SJSA1 (cell line): Measurements from ENCODE around the gene ZMYND15. TPM values are rescaled to one million over a fixed set of nuclear protein-coding genes. Genes with fewer than 3 reads are reported as not detected.
A peak's percentile ranks its signal among the peaks of the same experiment; 100 is the strongest.

Experiments used
- DNase-seq, 2 experiments: peaks; one replicate each; pipeline ENCODE4 v3.0.0-alpha.2; 2015 to 2020; ENCODE audit warnings: low spot score in 2 of 2, low read depth in 1 of 2
- H3K27ac ChIP-seq: fragments of 250-450 bp; sonication (Bioruptor Pico); 2 replicates; pipeline ENCODE4 v1.5.1; 2020; ENCODE audit warnings: mild to moderate bottlenecking, moderate library complexity
- H3K27me3 ChIP-seq: fragments of 250-450 bp; sonication (Bioruptor Pico); replicated peaks from 2 replicates; pipeline ENCODE4 v1.5.1; 2020; ENCODE audit warnings: mild to moderate bottlenecking, moderate library complexity
- H3K36me3 ChIP-seq: fragments of 250-450 bp; sonication (Bioruptor Pico); 2 replicates; pipeline ENCODE4 v1.5.1; 2020; ENCODE audit warnings: mild to moderate bottlenecking
- H3K4me1 ChIP-seq: fragments of 250-450 bp; sonication (Bioruptor Pico); replicated peaks from 2 replicates; pipeline ENCODE4 v1.6.1; 2021; ENCODE audit warnings: mild to moderate bottlenecking
- H3K4me3 ChIP-seq: fragments of 250-450 bp; sonication (Bioruptor Pico); 2 replicates; pipeline ENCODE4 v1.5.1; 2020; ENCODE audit warnings: mild to moderate bottlenecking
- H3K9me3 ChIP-seq: fragments of 250-450 bp; sonication (Bioruptor Pico); replicated peaks from 2 replicates; pipeline ENCODE4 v1.5.1; 2020; ENCODE audit warnings: mild to moderate bottlenecking
- total RNA-seq: library from RNA; depleted of rRNA; stranded (reverse); fragments of >200 nt; shearing (Covaris generic); gene quantifications from 2 replicates; pipeline ENCODE4 v1.2.3, GENCODE V29; 2014; rRNA removed

Gene ZMYND15
- total RNA-seq, 1 experiment from 2014 or later = not detected

- Histone ChIP-seq H3K36me3 (no peaks in the 10 kb centered on the region), H3K27ac (peak overlapping the region; percentile 63), H3K4me3 (peak overlapping the region; percentile 59), H3K27me3 (no peaks in the 10 kb centered on the region), H3K9me3 (no peaks in the 10 kb centered on the region; the same call in 1 of the 2 replicates), H3K4me1 (peaks cover 12% of the 10 kb centered on the region)
- DNase-seq = no peak
Measured at GRCh38 chr17:4789701-4789950, 50.0 kb downstream of the ZMYND15 start.

GRCh38 chr17:4789951-4790704, 50.5 kb downstream of the ZMYND15 start:
- Histone ChIP-seq H3K4me3 (peak overlapping the region; percentile 59), H3K27ac (peak overlapping the region; percentile 63), H3K36me3 (no peaks in the 10 kb centered on the region), H3K4me1 (peaks cover 12% of the 10 kb centered on the region), H3K9me3 (no peaks in the 10 kb centered on the region; the same call in 1 of the 2 replicates), H3K27me3 (no peaks in the 10 kb centered on the region)
- DNase-seq = peak; percentile 89 to 93

- no peak for DNase-seq
- Histone ChIP-seq H3K4me1 (peaks cover 12% of the 10 kb centered on the region), H3K36me3 (no peaks in the 10 kb centered on the region), H3K27me3 (no peaks in the 10 kb centered on the region), H3K9me3 (no peaks in the 10 kb centered on the region; the same call in 1 of the 2 replicates), H3K27ac (no peak overlapping the region), H3K4me3 (peak overlapping the region; percentile 59)
Measured at GRCh38 chr17:4790705-4791088, 51.1 kb downstream of the ZMYND15 start.

GRCh38 chr17:4795168-4795567, 55.5 kb downstream of the ZMYND15 start:
- no peak for DNase-seq
- Histone ChIP-seq H3K27me3 (no peaks in the 10 kb centered on the region), H3K4me3 (no peak overlapping the region), H3K36me3 (peaks cover 19% of the 10 kb centered on the region), H3K4me1 (peaks cover 6% of the 10 kb centered on the region), H3K27ac (no peak overlapping the region), H3K9me3 (no peaks in the 10 kb centered on the region)

Other genes starting within 250 kb of the ZMYND15 start
- 0.11 TPM in 1 of 2 replicates, not detected in the other for gene SPNS2, start 241.0 kb upstream of the ZMYND15 start, total RNA-seq
- 43.4 and 46.6 TPM in 2 replicates for gene MYBBP1A, start 184.4 kb upstream of the ZMYND15 start, total RNA-seq
- gene GGT6, start 179.3 kb upstream of the ZMYND15 start, total RNA-seq = not detected in 2 replicates
- gene SMTNL2, start 155.3 kb upstream of the ZMYND15 start, total RNA-seq = not detected in 2 replicates
- not detected in 2 replicates for gene ALOX15, start 98.2 kb upstream of the ZMYND15 start, total RNA-seq
- gene PELP1, start 35.7 kb upstream of the ZMYND15 start, total RNA-seq = 18.1 and 28.7 TPM in 2 replicates
- 2.6 and 8.2 TPM in 2 replicates for gene ARRB2, start 29.2 kb upstream of the ZMYND15 start, total RNA-seq
- gene MED11, start 8.4 kb upstream of the ZMYND15 start, total RNA-seq = 16.7 and 26.9 TPM in 2 replicates
- not detected in 2 replicates for gene CXCL16, start 95 bp downstream of the ZMYND15 start, total RNA-seq
- gene TM4SF5, start 32.1 kb downstream of the ZMYND15 start, total RNA-seq = not detected in 2 replicates
- not detected in 2 replicates for gene VMO1, start 46.5 kb downstream of the ZMYND15 start, total RNA-seq
- not detected in 2 replicates for gene GLTPD2, start 49.1 kb downstream of the ZMYND15 start, total RNA-seq
- gene PSMB6, start 56.3 kb downstream of the ZMYND15 start, total RNA-seq = 197 and 257 TPM in 2 replicates
- 7.6 and 16.8 TPM in 2 replicates for gene PLD2, start 67.3 kb downstream of the ZMYND15 start, total RNA-seq
- 10.0 and 20.0 TPM in 2 replicates for gene MINK1, start 93.5 kb downstream of the ZMYND15 start, total RNA-seq
- gene C17orf107, start 159.7 kb downstream of the ZMYND15 start, total RNA-seq = 0.18 TPM in 1 of 2 replicates, not detected in the other
- 0.29 TPM in 1 of 2 replicates, not detected in the other for gene CHRNE, start 163.3 kb downstream of the ZMYND15 start, total RNA-seq
- not detected in 2 replicates for gene GP1BA, start 192.4 kb downstream of the ZMYND15 start, total RNA-seq
- gene SLC25A11, start 200.2 kb downstream of the ZMYND15 start, total RNA-seq = 67.6 and 68.4 TPM in 2 replicates
- gene RNF167, start 200.4 kb downstream of the ZMYND15 start, total RNA-seq = 4.2 and 13.0 TPM in 2 replicates
- gene PFN1, start 208.7 kb downstream of the ZMYND15 start, total RNA-seq = 1,207 and 1,337 TPM in 2 replicates
- 5.2 and 6.6 TPM in 2 replicates for gene ENO3, start 211.3 kb downstream of the ZMYND15 start, total RNA-seq
- gene SPAG7, start 228.0 kb downstream of the ZMYND15 start, total RNA-seq = 63.5 and 71.4 TPM in 2 replicates
- gene CAMTA2, start 247.8 kb downstream of the ZMYND15 start, total RNA-seq = 6.3 and 19.7 TPM in 2 replicates